ENCODE results near the gene DIP2C. TPM values are rescaled to one million over a fixed set of nuclear protein-coding genes. Genes with fewer than 3 reads are reported as not detected.

The DIP2C gene
- total RNA-seq, 1 experiment from 2014 or later: 11.0 TPM

GRCh38 chr10:722281-723060, 33.0 kb upstream of the DIP2C start (continued):
- TF ChIP-seq AR (CRISPR knock-in tag; IDR thresholded peaks at IDR 0.05) (no peak), USF2 (CRISPR knock-in tag; IDR thresholded peaks at IDR 0.05) (no peak), SP1 (CRISPR knock-in tag; conservative IDR thresholded peaks at IDR 0.05) (no peak), TCF7 (CRISPR knock-in tag; IDR thresholded peaks at IDR 0.05; ENCODE audit: low read depth) (no peak)

- TF ChIP-seq FOXP1 (CRISPR knock-in tag; IDR thresholded peaks at IDR 0.05; ENCODE audit: borderline replicate concordance): no peak
- Mint-ChIP-seq H3K36me3 (peaks cover 12% of the 10 kb centered on the region), H3K4me1 (no peaks in the 10 kb centered on the region), H3K27ac (no peak overlapping the region), H3K4me3 (no peak overlapping the region), H3K27me3 (ENCODE audit: low read depth) (peaks cover 4% of the 10 kb centered on the region), H3K9me3 (peaks cover 30% of the 10 kb centered on the region)
- ATAC-seq (no peak), DNase-seq (ENCODE audit: low spot score) (no peak)
- ChIA-PET POLR2A (no interaction called here), CTCF (no interaction called here)
These were observed 28.8 kb upstream of the DIP2C start for GRCh38 chr10:718143-718700.

- no peaks in the 10 kb centered on the region for H3K4me1 Mint-ChIP-seq
- POLR2A ChIA-PET: no interaction called here
These were observed 28.0 kb upstream of the DIP2C start for GRCh38 chr10:717458-717857.

More at GRCh38 chr10:717458-717857, 28.0 kb upstream of the DIP2C start:
- CTCF ChIA-PET: no interaction called here
- no peak overlapping the region for H3K4me3 Mint-ChIP-seq
- ATAC-seq: no peak
- peaks cover 15% of the 10 kb centered on the region for H3K36me3 Mint-ChIP-seq
- peaks cover 33% of the 10 kb centered on the region for H3K9me3 Mint-ChIP-seq
- peaks cover 4% of the 10 kb centered on the region for H3K27me3 Mint-ChIP-seq (ENCODE audit: low read depth)
- H3K27ac Mint-ChIP-seq: no peak overlapping the region
- TF ChIP-seq NFATC4 (CRISPR knock-in tag; IDR thresholded peaks at IDR 0.05) (no peak), HMGXB4 (CRISPR knock-in tag; IDR thresholded peaks at IDR 0.05) (no peak), NFE2L1 (CRISPR knock-in tag; IDR thresholded peaks at IDR 0.05) (no peak), CBFB (CRISPR knock-in tag; IDR thresholded peaks at IDR 0.05; ENCODE audit: low read depth) (no peak), MXD4 (CRISPR knock-in tag; IDR thresholded peaks at IDR 0.05; ENCODE audit: borderline replicate concordance) (no peak), RORB (CRISPR knock-in tag; IDR thresholded peaks at IDR 0.05) (no peak), SOX15 (CRISPR knock-in tag; IDR thresholded peaks at IDR 0.05) (no peak), TEAD1 (CRISPR knock-in tag; IDR thresholded peaks at IDR 0.05) (no peak), JAZF1 (CRISPR knock-in tag; IDR thresholded peaks at IDR 0.05) (no peak), E2F1 (CRISPR knock-in tag; IDR thresholded peaks at IDR 0.05) (no peak), TCF7 (CRISPR knock-in tag; IDR thresholded peaks at IDR 0.05; ENCODE audit: low read depth) (no peak), FOXJ3 (CRISPR knock-in tag; IDR thresholded peaks at IDR 0.05; ENCODE audit: borderline replicate concordance) (no peak)
- DNase-seq (ENCODE audit: low spot score): no peak

All from WTC11 (cell line).